ENCODE results near the gene RADIL.

RADIL gene

DNA sequence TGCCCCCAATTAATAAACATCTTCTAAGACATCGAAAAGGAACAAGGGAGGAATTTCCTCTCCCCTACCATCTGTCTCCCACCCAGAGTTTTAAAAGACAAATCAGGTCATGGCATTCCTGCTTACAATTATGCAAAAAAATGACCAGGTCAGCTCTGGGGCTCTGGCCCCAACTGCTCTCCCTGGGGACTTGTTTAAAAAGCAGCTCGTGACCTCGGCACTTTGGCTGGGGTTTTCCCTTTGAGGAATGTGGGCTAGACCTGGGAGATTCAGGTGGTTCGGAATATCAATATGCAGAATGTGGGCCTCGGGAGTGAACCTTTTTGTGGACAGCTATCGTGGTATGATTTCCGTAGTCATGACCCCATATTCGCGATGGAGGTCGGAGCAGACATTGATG, 648 bp upstream of the RADIL start:
- DNase-seq (ENCODE audit: low read depth in 1 of 2, low spot score in 1 of 2) = no peak

GRCh38 chr7:4883033-4883371, 514 bp downstream of the RADIL start:
- no peak for DNase-seq (ENCODE audit: low read depth in 1 of 2, low spot score in 1 of 2)

GRCh38 chr7:4882169-4883032, 1.1 kb downstream of the RADIL start:
- no peak for DNase-seq (ENCODE audit: low read depth in 1 of 2, low spot score in 1 of 2)

DNA sequence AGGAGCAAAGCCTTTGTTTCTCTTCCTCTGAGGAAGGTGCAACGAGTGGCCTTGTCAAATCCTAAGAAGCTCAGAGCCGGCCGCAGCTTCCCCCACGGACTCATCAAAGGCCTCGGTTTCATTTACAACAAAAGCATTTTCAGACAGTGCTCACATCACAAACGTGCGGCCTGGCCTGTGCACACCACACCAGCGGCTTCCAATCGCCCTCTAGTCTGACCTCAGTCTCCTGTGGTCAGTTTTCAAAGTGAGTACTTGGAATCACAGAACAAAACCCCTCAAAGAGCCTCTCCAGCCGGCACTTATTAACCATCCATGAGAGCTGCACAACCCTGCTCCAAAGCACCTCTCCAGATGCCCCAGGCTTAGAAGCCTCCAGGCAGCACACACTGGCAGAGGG, 3.3 kb downstream of the RADIL start:
- no peak for DNase-seq (ENCODE audit: low read depth in 1 of 2, low spot score in 1 of 2)

DNA sequence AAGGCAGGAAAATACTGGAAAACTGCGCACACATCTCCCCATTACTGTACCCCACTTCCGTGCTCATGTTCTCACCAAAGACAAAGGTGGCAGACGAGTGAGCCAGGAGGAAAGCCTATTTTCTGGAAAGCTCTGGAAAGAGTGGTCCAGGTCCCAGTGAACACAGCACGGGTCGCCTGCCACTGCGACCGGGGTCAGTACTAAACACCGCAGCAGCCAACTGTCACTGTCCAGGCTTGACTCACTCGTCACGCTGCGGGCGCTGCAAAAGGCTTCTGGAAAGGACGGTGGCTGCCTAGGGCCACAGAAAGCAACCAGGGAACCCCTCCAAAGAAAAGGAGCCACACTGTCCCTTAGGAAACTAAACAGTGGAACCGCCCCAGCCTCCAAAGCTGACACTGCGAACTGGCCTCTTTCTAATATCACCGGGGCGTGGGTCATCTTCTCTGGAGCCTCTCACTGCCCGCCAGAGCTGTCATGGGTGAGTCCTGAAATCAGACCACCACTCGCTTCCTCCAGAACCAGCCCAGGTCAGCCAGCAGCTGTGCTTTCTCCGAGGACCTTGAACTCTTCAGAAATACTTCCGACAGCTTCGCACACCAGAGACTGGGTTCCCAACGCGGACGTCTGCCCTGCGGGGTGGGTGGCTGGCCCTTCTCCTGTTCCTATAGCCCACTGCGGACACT, 4.0 kb downstream of the RADIL start:
- no peak for DNase-seq (ENCODE audit: low read depth in 1 of 2, low spot score in 1 of 2)

DNA sequence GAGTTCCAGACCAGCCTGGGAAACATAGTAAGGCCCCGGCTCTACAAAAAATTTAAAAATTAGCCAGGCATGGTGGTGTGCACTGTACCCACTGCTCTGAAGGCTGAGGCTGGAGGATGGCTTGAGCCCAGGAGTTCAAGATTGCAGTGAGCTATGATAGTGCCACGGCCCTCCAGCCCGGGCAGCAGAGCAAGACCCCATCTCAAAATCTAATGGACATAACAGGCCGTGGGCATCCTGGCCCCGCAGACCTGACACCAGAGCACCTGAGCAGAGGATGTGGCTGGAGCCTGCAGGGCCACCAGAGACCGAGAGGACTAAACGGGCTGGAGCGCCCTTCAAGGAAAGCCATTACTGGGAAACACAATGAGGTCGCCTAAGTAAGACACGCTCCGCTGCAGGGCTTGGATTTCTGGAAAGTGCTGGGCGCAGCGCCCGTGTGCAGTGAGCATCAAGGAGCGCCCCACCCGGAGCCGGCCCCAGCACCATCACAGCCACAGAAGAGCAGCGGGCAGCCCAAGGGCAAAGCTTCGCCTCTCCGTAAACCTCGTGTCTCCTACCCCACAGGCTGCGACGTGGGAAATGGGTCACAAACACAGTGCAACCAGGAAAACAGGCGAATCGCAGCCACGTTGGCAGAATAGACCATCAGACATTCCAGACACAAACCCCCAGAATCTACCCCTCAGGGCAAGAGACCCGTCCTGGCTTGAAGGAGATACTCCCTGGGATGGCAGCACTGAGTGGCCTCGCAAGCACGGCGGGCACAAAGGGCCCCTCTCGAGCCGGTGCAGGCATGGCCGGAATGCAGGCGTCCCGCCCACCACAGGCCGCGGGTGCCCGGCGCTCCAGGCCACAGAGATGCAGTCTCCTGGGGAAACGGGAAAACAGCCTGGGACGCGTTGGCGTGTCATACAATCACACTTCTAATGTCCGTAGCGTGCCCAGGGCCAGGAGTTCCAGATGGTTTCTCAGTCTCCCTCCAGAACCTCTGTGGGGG, 4.9 kb downstream of the RADIL start:
- no peak for DNase-seq (ENCODE audit: low read depth in 1 of 2, low spot score in 1 of 2)

DNA sequence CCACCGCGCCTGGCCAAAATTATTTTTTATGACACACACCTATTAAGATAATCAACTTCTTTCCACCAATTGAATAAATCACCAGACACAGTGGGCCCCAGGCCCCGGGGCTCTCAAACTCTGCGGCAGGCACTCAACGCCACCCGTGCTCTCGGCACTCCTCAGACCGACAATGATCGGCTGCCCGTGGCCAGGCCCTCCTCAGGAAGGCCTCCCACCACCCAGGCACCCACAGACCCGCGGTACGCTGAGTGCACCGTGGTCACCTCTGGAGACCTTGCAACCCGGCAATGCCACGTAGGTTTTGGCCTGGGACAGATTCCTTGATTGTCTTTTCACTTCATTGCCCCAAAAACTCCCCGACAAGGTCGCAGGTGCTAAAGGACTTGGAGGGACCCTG, 6.9 kb downstream of the RADIL start:
- no peak for DNase-seq (ENCODE audit: low read depth in 1 of 2, low spot score in 1 of 2)

DNA sequence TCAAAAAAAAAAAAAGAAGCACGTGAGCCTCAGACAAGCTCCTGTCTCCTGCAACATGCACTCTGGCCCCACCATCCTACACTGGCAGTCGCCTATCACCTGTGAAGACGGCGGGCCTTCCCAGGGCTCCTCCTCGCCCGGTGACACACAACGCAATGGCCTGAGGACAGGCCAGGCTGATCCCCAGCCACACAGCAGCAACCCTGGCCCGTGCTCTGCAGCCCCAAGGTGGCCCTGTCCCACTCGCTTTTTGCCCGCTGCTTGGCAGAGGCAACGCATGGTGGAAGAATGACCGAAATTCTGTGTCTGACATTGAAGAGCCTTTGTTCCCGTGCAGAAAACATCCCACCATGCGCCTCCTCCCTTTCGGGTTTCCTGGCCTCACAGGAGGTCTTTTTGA, 8.1 kb downstream of the RADIL start:
- no peak for DNase-seq (ENCODE audit: low read depth in 1 of 2, low spot score in 1 of 2)

GRCh38 chr7:4873071-4873944, 10.2 kb downstream of the RADIL start:
- DNase-seq (ENCODE audit: low read depth in 1 of 2, low spot score in 1 of 2) = no peak

DNA sequence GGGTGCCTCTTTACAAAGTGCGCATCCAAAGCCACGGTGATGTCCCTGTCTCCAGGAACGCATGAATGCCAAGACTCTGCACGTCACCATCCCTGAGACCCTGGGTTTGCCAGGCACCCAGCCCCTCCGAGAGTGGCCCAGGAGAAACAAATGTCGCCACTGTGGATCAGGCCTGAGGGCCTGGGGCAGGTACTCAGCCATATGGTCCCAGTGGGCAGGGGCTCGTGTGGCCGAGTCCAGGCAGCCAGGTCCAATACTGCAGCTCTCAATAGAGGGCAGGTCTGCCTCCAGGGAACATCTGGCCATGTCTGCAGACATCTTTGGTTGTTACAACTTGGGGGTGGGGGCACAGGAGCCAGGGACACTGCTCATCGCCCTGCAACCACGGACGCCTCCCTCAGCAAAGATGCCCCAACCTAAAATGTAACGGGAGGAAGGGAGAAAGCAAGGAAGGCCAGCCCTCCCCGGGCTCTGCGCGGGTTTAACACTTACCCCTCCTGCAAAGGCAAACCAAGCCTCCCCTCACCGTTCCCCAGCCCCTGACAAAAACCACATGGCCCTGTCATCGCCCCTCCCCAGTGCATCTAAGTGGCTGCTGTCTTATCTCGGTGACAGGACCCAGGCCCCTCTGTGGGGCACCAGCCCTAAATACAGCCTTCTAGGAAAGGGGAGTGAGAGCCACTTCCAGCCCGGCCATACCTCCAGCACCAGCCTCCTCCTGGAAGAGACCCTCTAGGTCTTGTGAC, 11.4 kb downstream of the RADIL start:
- no peak for DNase-seq (ENCODE audit: low read depth in 1 of 2, low spot score in 1 of 2)

GRCh38 chr7:4871056-4871680, 12.3 kb downstream of the RADIL start:
- no peak for DNase-seq (ENCODE audit: low read depth in 1 of 2, low spot score in 1 of 2)

DNA sequence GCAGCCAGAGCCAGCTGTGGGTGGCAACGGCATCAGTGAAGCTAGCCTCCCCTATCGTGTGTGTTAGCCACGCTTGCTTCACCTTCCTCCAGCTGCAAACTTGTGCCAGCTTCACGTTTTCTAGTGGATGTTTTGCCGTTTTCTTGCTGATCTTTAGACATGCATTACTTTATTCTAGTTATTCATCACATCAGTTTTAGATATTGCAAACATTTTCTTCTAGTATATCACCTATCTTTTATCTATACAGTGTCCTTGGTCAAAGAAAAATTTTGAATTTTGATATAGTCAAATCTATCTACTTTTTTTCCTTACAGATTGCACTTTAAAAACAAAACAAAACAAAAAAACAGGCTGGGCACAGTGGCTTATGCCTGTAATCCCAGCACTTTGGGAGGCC, 15.0 kb downstream of the RADIL start:
- DNase-seq (ENCODE audit: low read depth in 1 of 2, low spot score in 1 of 2) = no peak

DNA sequence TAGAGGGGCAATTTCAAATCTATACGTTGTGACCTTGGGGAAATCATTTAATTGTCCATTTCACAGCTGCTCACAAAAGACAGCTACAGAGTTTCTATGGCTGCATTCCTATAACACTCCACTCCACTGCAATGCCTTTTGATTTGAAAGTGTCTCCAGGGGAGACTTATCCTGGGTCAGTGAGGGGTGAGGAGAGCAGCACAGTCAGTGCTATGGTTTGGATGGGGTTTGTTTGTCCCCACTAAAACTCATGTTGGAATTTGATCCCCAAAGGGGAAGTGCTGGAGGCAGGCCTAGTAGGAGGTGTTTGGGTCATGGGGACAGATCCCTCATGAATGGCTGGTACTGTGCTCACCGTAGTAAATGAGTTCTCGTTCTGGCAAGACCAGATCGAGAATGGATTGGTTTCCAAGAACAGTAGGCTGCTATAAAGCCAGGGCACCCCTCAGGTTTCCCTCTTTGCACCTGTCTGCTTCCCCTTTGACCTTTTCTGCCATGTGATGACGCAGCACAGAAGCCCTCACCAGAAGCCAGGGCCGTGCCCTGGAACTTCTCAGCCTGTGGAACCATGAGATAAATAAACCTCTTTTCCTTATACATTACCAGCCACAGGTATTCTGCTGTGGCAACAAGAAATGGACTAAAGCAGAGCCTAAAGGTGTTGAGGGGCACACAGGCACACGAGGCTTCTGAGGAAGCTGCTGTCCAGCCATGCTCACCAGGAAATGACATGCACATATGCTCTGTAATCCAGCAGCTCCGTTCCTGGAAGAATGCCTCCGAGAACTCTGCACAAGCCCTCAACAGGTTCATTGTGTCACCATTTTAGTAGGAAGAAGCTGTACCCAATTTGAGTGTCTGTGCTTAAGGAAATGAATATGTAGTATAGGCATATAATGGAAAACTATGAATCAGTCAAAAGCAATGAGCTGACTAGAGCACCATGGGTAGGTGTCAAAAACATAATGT, 16.7 kb downstream of the RADIL start:
- no peak for DNase-seq (ENCODE audit: low read depth in 1 of 2, low spot score in 1 of 2)

GRCh38 chr7:4862156-4862555, 21.4 kb downstream of the RADIL start:
- no peak for DNase-seq (ENCODE audit: low read depth in 1 of 2, low spot score in 1 of 2)

DNA sequence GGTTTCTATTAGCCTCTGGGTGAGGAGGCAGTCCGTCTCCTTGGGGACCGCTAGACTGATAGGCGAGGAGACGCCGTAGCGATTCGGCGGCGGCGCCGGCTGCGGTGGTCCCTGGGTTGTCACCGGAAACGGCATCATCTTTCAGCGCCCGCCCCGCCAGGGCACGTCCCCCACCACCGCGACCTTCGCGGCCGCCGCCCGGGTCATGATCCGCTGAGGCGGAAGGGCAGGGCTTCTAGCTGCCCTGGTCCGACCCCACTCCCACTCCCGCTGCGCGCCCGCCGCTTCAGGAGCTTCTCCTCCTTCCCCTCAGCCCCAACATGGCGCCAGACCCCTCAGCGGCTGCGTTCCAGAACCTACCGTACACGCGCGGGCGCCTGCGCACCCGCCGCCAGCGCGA, 21.8 kb downstream of the RADIL start, which contains the start of gene PAPOLB:
PAPOLB (minus strand) TSS at position 358 of the 400 bp plus-strand sequence; CDS start at position 138, 220 bp downstream.
- DNase-seq (ENCODE audit: low read depth in 1 of 2, low spot score in 1 of 2) = no peak

DNA sequence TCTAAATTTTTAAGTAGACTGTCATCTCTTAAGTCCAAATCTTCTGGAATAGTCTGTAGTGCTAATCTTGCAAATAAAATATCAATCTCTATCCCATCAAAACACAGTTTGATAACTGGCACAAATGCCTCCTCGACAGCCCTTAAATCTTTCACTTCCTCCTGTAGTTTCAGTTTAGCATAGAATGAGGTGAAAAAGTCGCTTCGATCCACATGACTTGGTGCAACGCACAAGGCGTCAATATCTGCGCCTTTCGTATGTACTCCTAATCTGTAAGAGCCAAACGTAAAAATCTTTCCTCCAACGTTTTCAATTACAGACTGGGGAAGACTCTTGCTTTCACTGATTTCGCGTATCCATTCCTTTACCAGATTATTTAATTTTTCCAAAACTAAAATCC, 22.3 kb downstream of the RADIL start:
- DNase-seq (ENCODE audit: low read depth in 1 of 2, low spot score in 1 of 2) = no peak

- no peak for DNase-seq (ENCODE audit: low read depth in 1 of 2, low spot score in 1 of 2)
Measured at GRCh38 chr7:4857189-4857588, 26.3 kb downstream of the RADIL start.
